Measurements from ENCODE around the gene ELP5. TPM values are rescaled to one million over a fixed set of nuclear protein-coding genes. Genes with fewer than 3 reads are reported as not detected.
A peak's percentile ranks its signal among the peaks of the same experiment; 100 is the strongest.

The ELP5 gene
- total RNA-seq, 1 donor from 2014 or later, result 37.6 TPM

DNA sequence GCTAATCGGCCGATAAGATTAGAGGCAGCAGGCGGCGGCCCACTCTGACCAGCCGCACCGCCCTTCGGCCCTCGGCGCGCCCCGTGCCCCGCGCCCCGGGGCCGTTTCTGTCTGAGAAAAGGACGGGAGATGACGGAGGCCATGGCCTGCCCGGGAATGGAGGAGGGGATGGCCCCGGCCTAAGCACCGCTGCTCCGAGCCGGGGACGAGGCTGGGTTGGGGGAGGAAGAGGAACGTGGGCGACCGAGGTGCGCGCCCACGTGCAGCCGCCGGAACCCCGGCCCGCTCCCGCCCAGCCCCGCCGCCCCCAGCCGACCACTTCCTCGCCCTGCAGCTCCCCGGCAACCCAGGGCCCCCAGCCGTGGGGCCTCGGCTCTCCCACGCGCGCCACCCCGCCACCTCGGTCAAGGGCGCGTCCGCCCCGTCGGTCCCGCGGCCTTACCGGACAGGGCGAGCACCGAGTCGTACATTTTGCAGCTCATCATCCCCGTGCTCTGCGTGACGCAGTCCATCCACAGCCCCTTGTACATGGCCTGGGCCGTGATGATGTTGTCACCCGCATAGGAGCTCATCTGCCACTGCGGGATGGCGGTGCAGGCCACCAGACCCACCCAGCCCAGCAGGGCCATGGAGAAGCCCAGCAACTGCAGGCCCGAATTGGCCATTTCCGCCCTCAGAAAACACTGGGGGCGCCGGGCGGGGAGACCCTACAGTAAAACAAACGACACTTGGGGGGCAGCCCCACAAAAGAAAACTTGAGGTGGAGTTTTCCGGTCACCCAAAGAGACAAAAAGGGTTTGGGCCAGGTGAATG, 9.6 kb downstream of the ELP5 start:
- Mint-ChIP-seq H3K9me3 (ENCODE audit: unreplicated experiment) (no peaks in the 10 kb centered on the region), H3K4me1 (ENCODE audit: unreplicated experiment) (peaks cover 37% of the 10 kb centered on the region), H3K4me3 (ENCODE audit: unreplicated experiment) (peak overlapping the region; percentile 58), H3K27me3 (ENCODE audit: unreplicated experiment) (peaks cover 14% of the 10 kb centered on the region), H3K36me3 (ENCODE audit: unreplicated experiment) (peaks cover 7% of the 10 kb centered on the region), H3K27ac (ENCODE audit: unreplicated experiment) (no peak overlapping the region)
- TF ChIP-seq, protein P1, sequence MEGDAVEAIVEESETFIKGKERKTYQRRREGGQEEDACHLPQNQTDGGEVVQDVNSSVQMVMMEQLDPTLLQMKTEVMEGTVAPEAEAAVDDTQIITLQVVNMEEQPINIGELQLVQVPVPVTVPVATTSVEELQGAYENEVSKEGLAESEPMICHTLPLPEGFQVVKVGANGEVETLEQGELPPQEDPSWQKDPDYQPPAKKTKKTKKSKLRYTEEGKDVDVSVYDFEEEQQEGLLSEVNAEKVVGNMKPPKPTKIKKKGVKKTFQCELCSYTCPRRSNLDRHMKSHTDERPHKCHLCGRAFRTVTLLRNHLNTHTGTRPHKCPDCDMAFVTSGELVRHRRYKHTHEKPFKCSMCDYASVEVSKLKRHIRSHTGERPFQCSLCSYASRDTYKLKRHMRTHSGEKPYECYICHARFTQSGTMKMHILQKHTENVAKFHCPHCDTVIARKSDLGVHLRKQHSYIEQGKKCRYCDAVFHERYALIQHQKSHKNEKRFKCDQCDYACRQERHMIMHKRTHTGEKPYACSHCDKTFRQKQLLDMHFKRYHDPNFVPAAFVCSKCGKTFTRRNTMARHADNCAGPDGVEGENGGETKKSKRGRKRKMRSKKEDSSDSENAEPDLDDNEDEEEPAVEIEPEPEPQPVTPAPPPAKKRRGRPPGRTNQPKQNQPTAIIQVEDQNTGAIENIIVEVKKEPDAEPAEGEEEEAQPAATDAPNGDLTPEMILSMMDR (IDR thresholded peaks at IDR 0.05), result no peak
- no peak for DNase-seq (ENCODE audit: extremely low spot score, unreplicated experiment)

DNA sequence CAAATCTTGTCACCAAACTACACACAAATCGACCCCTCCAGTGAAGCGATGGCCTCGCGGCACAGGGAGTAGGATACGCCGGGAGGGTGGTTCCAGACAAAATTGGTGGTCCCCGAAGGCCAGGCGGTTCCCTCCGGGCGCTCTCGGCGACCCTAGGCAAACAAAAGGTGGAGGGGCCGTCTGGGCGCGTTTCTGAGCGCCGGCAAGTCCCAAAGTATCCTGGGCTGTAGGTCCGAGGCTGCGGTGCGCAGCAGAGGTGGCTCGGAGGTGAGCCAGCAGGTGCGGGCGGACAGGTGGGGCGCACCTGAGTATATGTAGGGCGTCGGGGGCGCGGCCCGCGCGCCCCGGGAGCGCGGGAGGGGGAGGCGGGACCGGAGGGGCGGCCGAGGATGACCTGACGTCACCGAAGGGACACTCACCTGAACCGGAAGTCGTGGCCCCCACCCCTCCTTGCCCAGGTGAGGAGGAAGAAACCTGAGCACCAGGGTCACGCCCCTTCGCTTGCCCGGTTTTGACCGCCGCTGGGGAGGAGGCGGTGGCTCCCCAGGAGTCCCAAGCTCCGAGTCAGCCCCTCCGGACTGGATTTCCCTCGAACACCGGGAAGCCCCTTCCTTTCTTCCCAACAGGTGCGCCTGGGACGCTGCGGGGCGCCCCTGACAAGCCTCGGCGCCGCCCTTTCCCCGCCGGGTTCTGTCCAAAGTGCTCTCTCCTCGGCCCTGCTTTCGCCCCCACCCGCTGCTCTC, 10.3 kb downstream of the ELP5 start, which contains the start of gene CLDN7:
Gene CLDN7 (minus strand): TSS at position 287 of the 743 bp plus-strand sequence. CDS start 435 bp downstream, outside the sequence.
- Mint-ChIP-seq H3K9me3 (ENCODE audit: unreplicated experiment) (no peaks in the 10 kb centered on the region), H3K36me3 (ENCODE audit: unreplicated experiment) (peaks cover 4% of the 10 kb centered on the region), H3K27me3 (ENCODE audit: unreplicated experiment) (peaks cover 14% of the 10 kb centered on the region), H3K4me3 (ENCODE audit: unreplicated experiment) (peak within 1 kb of the TSS; percentile 58), H3K4me1 (ENCODE audit: unreplicated experiment) (peaks cover 40% of the 10 kb centered on the region), H3K27ac (ENCODE audit: unreplicated experiment) (peak within 1 kb of the TSS; percentile 43)
- TF ChIP-seq, protein P1 (IDR thresholded peaks at IDR 0.05), result no peak
- DNase-seq (ENCODE audit: extremely low spot score, unreplicated experiment), result no peak

DNA sequence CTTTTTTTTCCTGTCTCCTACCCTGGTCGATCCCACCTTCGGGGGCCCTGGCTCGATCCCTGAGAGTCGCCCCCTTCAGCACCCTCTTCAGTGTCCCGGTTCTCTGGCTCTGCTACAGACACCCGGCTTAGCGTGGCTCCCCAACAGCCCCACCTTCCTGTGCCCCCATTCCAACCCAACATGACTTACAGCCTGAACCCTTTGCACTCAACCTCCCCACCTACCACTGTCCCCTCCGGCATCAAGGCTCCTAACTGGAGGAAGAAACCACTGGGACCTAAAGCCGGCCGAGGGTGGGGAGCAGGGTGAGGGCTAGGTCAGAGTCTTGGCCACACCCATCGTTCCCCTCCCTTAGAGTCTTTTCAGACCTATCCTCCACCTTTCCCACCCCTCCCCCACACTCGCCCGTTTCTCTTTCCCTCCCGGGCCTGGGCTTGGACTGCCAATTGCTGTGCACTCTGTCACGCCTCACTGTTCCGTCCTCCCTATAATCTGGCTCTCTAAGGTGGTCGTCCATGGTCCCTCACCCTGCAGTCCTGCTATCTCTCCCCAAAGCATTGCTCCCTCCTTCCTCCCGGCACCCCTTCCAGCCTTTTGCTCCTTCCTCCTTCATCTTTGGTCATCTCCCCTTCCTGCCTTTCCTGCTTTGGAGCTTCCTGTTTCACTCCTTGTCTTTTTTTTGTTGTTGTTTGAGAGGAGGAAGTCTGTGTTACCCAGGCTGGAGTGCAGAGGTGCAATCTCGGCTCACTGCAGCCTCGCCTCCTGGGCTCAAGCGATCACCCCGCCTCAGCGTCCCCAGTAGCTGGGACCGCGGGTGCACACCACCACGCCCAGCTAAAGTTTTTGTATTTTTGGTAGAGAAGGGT, 11.2 kb downstream of the ELP5 start:
- peaks cover 40% of the 10 kb centered on the region for H3K4me1 Mint-ChIP-seq (ENCODE audit: unreplicated experiment)
- peak overlapping the region; percentile 43 for H3K27ac Mint-ChIP-seq (ENCODE audit: unreplicated experiment)
- H3K36me3 Mint-ChIP-seq (ENCODE audit: unreplicated experiment), result peaks cover 4% of the 10 kb centered on the region
- H3K9me3 Mint-ChIP-seq (ENCODE audit: unreplicated experiment), result no peaks in the 10 kb centered on the region
- peaks cover 14% of the 10 kb centered on the region for H3K27me3 Mint-ChIP-seq (ENCODE audit: unreplicated experiment)
- TF ChIP-seq, protein P1 (IDR thresholded peaks at IDR 0.05), result no peak
- peak overlapping the region; percentile 34 for H3K4me3 Mint-ChIP-seq (ENCODE audit: unreplicated experiment)
- no peak for DNase-seq (ENCODE audit: extremely low spot score, unreplicated experiment)

DNA sequence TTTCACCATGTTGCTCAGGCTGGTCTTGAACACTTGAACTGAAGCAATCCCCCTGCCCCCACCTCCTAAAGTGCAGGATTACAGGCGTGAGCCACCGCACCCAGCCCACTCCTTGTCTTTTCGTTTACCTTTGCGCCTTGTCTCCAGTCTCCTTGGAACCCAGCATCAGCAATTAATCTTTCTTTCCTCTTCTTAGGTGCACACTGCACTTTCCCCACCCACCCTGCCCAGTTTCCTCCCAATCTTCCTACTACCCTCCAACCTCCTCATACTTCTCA, 11.7 kb downstream of the ELP5 start:
- H3K4me1 Mint-ChIP-seq (ENCODE audit: unreplicated experiment), result peaks cover 40% of the 10 kb centered on the region

More for the DNA sequence above, 11.7 kb downstream of the ELP5 start:
- H3K27ac Mint-ChIP-seq (ENCODE audit: unreplicated experiment), result no peak overlapping the region
- DNase-seq (ENCODE audit: extremely low spot score, unreplicated experiment), result no peak
- TF ChIP-seq, protein P1 (IDR thresholded peaks at IDR 0.05), result no peak
- peaks cover 14% of the 10 kb centered on the region for H3K27me3 Mint-ChIP-seq (ENCODE audit: unreplicated experiment)
- H3K9me3 Mint-ChIP-seq (ENCODE audit: unreplicated experiment), result no peaks in the 10 kb centered on the region
- H3K4me3 Mint-ChIP-seq (ENCODE audit: unreplicated experiment), result peak overlapping the region; percentile 34
- peaks cover 2% of the 10 kb centered on the region for H3K36me3 Mint-ChIP-seq (ENCODE audit: unreplicated experiment)
